NCI-H1105 (cell line): ENCODE data around the gene GPM6B.
"Not testable (repeated sequence)": the region's sequence is repeated elsewhere in the genome, so short reads cannot be mapped to it uniquely, and the experiment has no call there.

Source experiments
- DNase-seq: peaks from one replicate; lab custom pipeline; 2025; lab: John Stamatoyannopoulos, UW

The GPM6B gene

DNA sequence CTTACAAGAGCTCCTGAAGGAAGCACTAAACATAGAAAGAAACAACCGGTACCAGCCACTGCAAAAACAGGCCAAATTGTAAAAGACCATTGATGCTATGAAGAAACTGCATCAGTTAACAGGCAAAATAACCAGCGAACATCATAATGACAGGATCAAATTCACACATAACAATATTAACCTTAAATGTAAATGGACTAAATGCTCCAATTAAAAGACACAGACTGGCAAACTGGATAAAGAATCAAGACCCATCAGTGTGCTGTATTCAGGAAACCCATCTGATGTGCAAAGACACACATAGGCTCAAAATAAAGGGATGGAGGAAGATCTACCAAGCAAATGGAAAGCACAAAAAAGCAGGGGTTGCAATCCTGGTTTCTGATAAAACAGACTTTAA, 90.3 kb downstream of the GPM6B start:
- DNase-seq = not testable (repeated sequence)

DNA sequence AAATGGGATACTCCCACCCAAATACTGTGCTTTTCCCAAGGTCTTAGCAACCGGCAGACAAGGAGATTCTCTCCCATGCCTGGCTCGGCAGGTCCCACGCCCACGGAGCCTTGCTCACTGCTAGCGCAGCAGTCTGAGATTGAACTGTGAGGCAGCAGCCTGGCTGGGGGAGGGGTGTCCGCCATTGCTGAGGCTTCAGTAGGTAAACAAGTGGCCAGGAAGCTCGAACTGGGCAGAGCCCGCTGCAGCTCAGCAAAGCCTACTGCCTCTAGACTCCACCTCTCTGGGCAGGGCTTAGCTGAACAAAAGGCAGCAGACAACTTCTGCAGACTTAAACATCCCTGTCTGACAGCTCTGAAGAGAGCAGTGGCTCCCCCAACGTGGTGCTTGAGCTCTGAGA, 92.0 kb downstream of the GPM6B start:
- DNase-seq = not testable (repeated sequence)

- DNase-seq = no peak
These were observed 94.9 kb downstream of the GPM6B start for GRCh38 chrX:13721819-13722519.

GRCh38 chrX:13721371-13721770, 95.5 kb downstream of the GPM6B start:
- DNase-seq = no peak
